Natural killer cell (primary cell): ENCODE data around the gene ZMYND12. TPM values are rescaled to one million over a fixed set of nuclear protein-coding genes. Genes with fewer than 3 reads are reported as not detected.

Experiments
- ATAC-seq, 3 donors: fragments of 150-1000 bp in 2 of 3; fragments of 200-7000 bp in 1 of 3; cut with Tn5 transposase; 1 replicate in 1 of 3; 2 replicates in 2 of 3; pipeline ENCODE4 v1.10.0; 2021; ENCODE audit warnings: mild to moderate bottlenecking in 2 of 3, moderate library complexity in 2 of 3
- DNase-seq, 2 donors: peaks; one replicate each; pipeline versions ENCODE4 v3.0.0 to v3.0.0-alpha.2; 2013 to 2021; ENCODE audit warnings: mixed read lengths in 1 of 2
- H3K27ac ChIP-seq: one replicate; pipeline ENCODE4 v1.5.1; 2013; ENCODE audit warnings: mild to moderate bottlenecking, low read length
- H3K27me3 ChIP-seq: one replicate; pipeline ENCODE4 v1.6.1; 2013; ENCODE audit warnings: low read length; ENCODE audit not compliant: control insufficient read depth, insufficient read depth
- H3K36me3 ChIP-seq: one replicate; pipeline ENCODE4 v1.6.1; 2013; ENCODE audit warnings: low read length; ENCODE audit not compliant: control insufficient read depth, insufficient read depth
- H3K4me1 ChIP-seq: one replicate; pipeline ENCODE4 v1.6.1; 2013; ENCODE audit warnings: low read length; ENCODE audit not compliant: control insufficient read depth, insufficient read depth
- H3K4me3 ChIP-seq: one replicate; pipeline ENCODE4 v1.5.1; 2013; ENCODE audit warnings: low read length
- H3K9me3 ChIP-seq: one replicate; pipeline ENCODE4 v1.6.1; 2013; ENCODE audit warnings: low read length; ENCODE audit not compliant: control insufficient read depth, insufficient read depth
- H3K27ac Mint-ChIP-seq, 2 donors: one replicate each; pipeline ENCODE4 v1.8.0; 2022; ENCODE audit warnings: mild to moderate bottlenecking in 2 of 2, mixed read lengths in 2 of 2, moderate library complexity in 1 of 2
- H3K27me3 Mint-ChIP-seq, 2 donors: one replicate each; pipeline ENCODE4 v1.8.0; 2022; ENCODE audit warnings: low read depth in 2 of 2, mixed read lengths in 2 of 2
- H3K36me3 Mint-ChIP-seq: one replicate; pipeline ENCODE4 v1.8.0; 2022; ENCODE audit warnings: mixed read lengths
- H3K4me1 Mint-ChIP-seq, 2 donors: one replicate each; pipeline ENCODE4 v1.8.0; 2022; ENCODE audit warnings: mixed read lengths in 2 of 2
- H3K4me3 Mint-ChIP-seq: one replicate; pipeline ENCODE4 v1.8.0; 2022; ENCODE audit warnings: mild to moderate bottlenecking, moderate library complexity, mixed read lengths
- H3K9me3 Mint-ChIP-seq, 2 donors: one replicate each; pipeline ENCODE4 v1.8.0; 2022; ENCODE audit warnings: mixed read lengths in 2 of 2
- CTCF ChIP-seq: fragments of 200-600 bp; IDR thresholded peaks from one replicate; pipeline ENCODE4 v1.8.0; 2022; ENCODE audit warnings: antibody characterized with exemption
- WGBS: methylation state at CpG from one replicate; pipeline ENCODE4 v1.1.7; 2013; ENCODE audit warnings: missing lambda C conversion rate; ENCODE audit not compliant: insufficient coverage; 5-methylcytosine and 5-hydroxymethylcytosine counted together
- intact Hi-C: fragments of 100-400 bp; cut with micrococcal nuclease; formaldehyde crosslinking; loops from one replicate; pipeline ENCODE4 v1.14.2; 2022
- total RNA-seq, 4 donors: library from RNA; stranded (reverse); fragments of 120-200 nt in 1 of 4; gene quantifications; one replicate each; pipeline versions ENCODE4 v1.2.3 to v1.2.4, GENCODE V29; 2013 to 2022

The ZMYND12 gene
- total RNA-seq, 3 donors from 2014 or later (not counting 1 experiment from before 2014, with no cell fraction given), result 0.47 to 1.1 (median 0.97) TPM

- TF ChIP-seq CTCF, result no peak
- no peaks in the 10 kb centered on the region for H3K9me3 Mint-ChIP-seq
- intact Hi-C loops, result no loop called here
- WGBS, result 86% methylated on average over 1 of the region's 1 CpG
- H3K27me3 ChIP-seq, result peaks cover 5% of the 10 kb centered on the region
- H3K4me3 ChIP-seq, result no peak overlapping the region
- no peak overlapping the region for H3K4me3 Mint-ChIP-seq
- H3K4me1 ChIP-seq, result peaks cover 1% of the 10 kb centered on the region
- no peak overlapping the region for H3K27ac Mint-ChIP-seq
- no peak for ATAC-seq
- H3K4me1 Mint-ChIP-seq, result peaks cover 0 to 2% of the 10 kb centered on the region in 2 donors
- H3K36me3 ChIP-seq, result no peaks in the 10 kb centered on the region
- no peak for DNase-seq
- H3K27ac ChIP-seq, result no peak overlapping the region
- peaks cover 3 to 7% of the 10 kb centered on the region in 2 donors for H3K27me3 Mint-ChIP-seq
- H3K36me3 Mint-ChIP-seq, result no peaks in the 10 kb centered on the region
- no peaks in the 10 kb centered on the region for H3K9me3 ChIP-seq
These were observed 5.8 kb downstream of the ZMYND12 start for GRCh38 chr1:42450061-42450460.

- intact Hi-C loops, result no loop called here
These were observed 6.6 kb downstream of the ZMYND12 start for GRCh38 chr1:42449256-42449655.

GRCh38 chr1:42442662-42443061, 13.2 kb downstream of the ZMYND12 start:
- Histone ChIP-seq H3K9me3 (no peaks in the 10 kb centered on the region), H3K27me3 (no peaks in the 10 kb centered on the region), H3K27ac (no peak overlapping the region), H3K4me1 (no peaks in the 10 kb centered on the region), H3K4me3 (no peak overlapping the region), H3K36me3 (no peaks in the 10 kb centered on the region)
- Mint-ChIP-seq H3K27ac (no peak overlapping the region), H3K9me3 (no peaks in the 10 kb centered on the region), H3K4me1 (no peaks in the 10 kb centered on the region), H3K4me3 (no peak overlapping the region), H3K36me3 (no peaks in the 10 kb centered on the region), H3K27me3 (peaks cover 0 to 3% of the 10 kb centered on the region in 2 donors)
- DNase-seq, result no peak
- intact Hi-C loops, result no loop called here
- WGBS, result 60% methylated on average over 1 of the region's 2 CpGs
- ATAC-seq, result no peak
- no peak for TF ChIP-seq CTCF

More at GRCh38 chr1:42449256-42449655, 6.6 kb downstream of the ZMYND12 start:
- no peak for ATAC-seq
- H3K36me3 Mint-ChIP-seq, result no peaks in the 10 kb centered on the region
- H3K27ac ChIP-seq, result no peak overlapping the region
- H3K27me3 Mint-ChIP-seq, result peaks cover 3 to 7% of the 10 kb centered on the region in 2 donors
- TF ChIP-seq CTCF, result no peak
- H3K4me3 ChIP-seq, result no peak overlapping the region
- H3K4me3 Mint-ChIP-seq, result no peak overlapping the region
- H3K4me1 ChIP-seq, result no peaks in the 10 kb centered on the region
- peaks cover 5% of the 10 kb centered on the region for H3K27me3 ChIP-seq
- no peak for DNase-seq
- H3K36me3 ChIP-seq, result no peaks in the 10 kb centered on the region
- H3K4me1 Mint-ChIP-seq, result no peaks in the 10 kb centered on the region
- H3K9me3 ChIP-seq, result no peaks in the 10 kb centered on the region
- H3K9me3 Mint-ChIP-seq, result no peaks in the 10 kb centered on the region
- H3K27ac Mint-ChIP-seq, result no peak overlapping the region

GRCh38 chr1:42439940-42440339, 15.9 kb downstream of the ZMYND12 start:
- Histone ChIP-seq H3K27me3 (no peaks in the 10 kb centered on the region), H3K9me3 (no peaks in the 10 kb centered on the region), H3K4me1 (no peaks in the 10 kb centered on the region), H3K4me3 (no peak overlapping the region), H3K36me3 (no peaks in the 10 kb centered on the region), H3K27ac (no peak overlapping the region)
- no peak overlapping the region for H3K27ac Mint-ChIP-seq
- H3K9me3 Mint-ChIP-seq, result no peaks in the 10 kb centered on the region
- H3K4me3 Mint-ChIP-seq, result no peak overlapping the region
- ATAC-seq (no peak), DNase-seq (no peak)
- WGBS, result 88% methylated on average over 2 of the region's 2 CpGs
- no peaks in the 10 kb centered on the region for H3K4me1 Mint-ChIP-seq
- H3K27me3 Mint-ChIP-seq, result no peaks in the 10 kb centered on the region
- intact Hi-C loops, result no loop called here
- no peak for TF ChIP-seq CTCF
- H3K36me3 Mint-ChIP-seq, result no peaks in the 10 kb centered on the region
